ENCODE data around the gene CPNE2.

DNA sequence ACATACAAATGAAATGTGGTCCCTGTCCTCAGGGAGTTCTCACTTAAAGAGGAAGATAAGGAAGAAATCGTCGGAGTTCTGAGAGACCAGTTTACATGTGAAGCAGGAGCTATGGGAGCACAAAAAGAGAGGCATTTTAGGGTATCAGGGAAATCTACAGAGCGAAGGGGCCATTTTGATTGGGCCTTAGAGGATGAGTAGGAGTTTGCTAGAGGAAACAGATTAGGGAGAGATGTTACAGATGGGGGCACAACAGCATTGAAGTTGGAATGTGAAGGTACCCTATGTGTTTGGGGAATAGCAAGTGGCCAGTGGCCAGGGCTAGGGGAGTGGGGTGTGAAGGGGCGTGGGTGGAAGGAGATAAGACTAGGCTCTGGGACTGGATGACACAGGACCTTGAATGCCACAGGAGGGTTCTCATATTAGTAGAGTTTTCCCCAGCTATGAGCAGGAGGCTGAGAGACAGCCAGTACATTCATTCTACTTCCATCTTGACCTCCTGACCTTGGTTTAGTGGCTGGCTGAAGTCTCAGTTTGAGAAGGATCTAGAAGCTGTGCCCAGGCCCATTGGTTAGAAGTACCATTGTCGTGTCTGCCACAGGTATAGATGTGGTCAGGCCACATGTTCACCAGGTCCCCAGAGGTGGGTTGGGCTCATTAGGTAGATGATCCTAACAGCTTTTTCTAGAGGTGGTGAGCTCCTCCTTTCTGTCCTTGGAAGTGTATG lies 34.8 kb downstream of the CPNE2 start:
- no peak for TF ChIP-seq POLR2A (IDR thresholded peaks at IDR 0.05)
- TF ChIP-seq POLR2AphosphoS5 (IDR thresholded peaks at IDR 0.05), result no peak
